Measurements from ENCODE around the gene DPF1. TPM values are rescaled to one million over a fixed set of nuclear protein-coding genes. Genes with fewer than 3 reads are reported as not detected.

Gene DPF1
- total RNA-seq, 2 donors from 2014 or later: 1.8 TPM; not detected in 1

DNA sequence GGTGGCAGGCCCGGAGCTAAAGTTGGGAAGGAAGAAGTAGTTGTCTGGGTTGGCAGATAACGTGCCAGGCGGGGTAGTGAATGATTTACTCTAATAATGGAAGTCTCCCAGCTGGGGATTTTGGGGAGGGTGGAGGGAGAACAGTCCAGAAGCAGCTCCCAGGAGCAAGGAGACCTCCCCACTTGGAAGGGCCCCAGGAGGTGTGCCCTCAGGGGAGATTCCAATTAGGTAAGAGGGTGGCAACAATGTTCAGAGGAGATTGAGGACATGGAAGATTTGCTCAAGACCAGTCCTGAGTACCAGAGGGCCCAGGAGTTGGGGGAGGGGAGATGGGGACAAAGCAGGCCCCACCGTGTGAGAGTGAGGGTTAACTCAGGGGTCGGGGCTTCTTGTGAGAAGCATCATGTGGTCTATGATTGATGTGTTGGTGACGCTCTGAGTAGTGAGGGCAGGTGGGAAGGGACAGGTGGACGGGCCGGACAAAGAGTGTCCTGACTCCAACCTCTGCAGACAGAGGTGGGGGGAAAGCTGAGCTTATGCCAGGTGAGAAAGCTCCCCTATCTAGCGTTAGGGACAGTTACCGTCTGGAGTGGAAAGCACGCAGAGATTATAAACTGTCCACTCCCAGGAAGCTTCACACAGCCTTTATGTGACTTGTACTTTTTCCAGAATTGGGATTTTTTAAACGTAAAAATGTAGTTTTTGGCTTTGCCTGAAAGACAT is 43.9 kb upstream of the DPF1 start:
- intact Hi-C loops (cut with DNase I): no loop called here
- 38% methylated on average over 12 of the region's 12 CpGs for WGBS
- Histone ChIP-seq H3K4me3 (peak overlapping the region in 1 of 2 donors; percentile 81), H3K27me3 (replicated peaks; ENCODE audit: insufficient read depth) (no peaks in the 10 kb centered on the region), H3K9me3 (no peaks in the 10 kb centered on the region), H3K36me3 (no peaks in the 10 kb centered on the region), H3K4me1 (replicated peaks) (peaks cover 11% of the 10 kb centered on the region), H3K27ac (peak overlapping the region; percentile 92 to 93)
- peak; percentile 15 for TF ChIP-seq POLR2A (IDR thresholded peaks at IDR 0.05)
- TF ChIP-seq, protein P1, sequence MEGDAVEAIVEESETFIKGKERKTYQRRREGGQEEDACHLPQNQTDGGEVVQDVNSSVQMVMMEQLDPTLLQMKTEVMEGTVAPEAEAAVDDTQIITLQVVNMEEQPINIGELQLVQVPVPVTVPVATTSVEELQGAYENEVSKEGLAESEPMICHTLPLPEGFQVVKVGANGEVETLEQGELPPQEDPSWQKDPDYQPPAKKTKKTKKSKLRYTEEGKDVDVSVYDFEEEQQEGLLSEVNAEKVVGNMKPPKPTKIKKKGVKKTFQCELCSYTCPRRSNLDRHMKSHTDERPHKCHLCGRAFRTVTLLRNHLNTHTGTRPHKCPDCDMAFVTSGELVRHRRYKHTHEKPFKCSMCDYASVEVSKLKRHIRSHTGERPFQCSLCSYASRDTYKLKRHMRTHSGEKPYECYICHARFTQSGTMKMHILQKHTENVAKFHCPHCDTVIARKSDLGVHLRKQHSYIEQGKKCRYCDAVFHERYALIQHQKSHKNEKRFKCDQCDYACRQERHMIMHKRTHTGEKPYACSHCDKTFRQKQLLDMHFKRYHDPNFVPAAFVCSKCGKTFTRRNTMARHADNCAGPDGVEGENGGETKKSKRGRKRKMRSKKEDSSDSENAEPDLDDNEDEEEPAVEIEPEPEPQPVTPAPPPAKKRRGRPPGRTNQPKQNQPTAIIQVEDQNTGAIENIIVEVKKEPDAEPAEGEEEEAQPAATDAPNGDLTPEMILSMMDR (IDR thresholded peaks at IDR 0.05): no peak
- DNase-seq (ENCODE audit: low spot score): peak; percentile 51

DNA sequence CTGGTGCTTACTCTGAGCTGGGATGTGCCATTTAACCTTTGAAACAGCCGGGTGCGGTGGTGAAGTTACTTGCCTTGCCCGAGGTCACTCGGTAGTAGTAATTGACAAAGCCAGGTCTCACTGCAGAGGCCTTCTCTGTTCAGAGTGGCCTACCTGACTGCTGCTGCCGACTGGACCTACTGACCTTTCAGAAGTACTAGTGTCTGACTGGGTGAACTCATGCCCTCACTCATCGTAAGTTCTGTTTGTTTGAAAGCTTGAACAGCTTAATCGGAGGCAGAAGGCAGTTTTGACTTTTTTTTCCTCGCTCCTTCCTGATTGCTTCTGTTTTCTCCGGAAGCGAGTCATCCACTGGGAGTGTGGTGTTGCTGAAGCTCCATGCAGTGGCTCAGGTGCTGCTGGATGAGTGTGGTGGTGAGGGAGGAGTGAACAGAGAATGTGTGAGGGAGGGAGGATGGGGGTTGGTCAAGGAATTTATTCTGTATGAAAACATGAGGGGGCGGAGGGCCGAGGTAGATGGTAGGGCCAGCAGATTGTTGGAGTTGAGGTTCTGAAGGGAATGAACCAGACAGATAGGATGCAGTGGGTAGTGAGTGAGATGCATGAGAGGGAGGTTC is 43.1 kb upstream of the DPF1 start:
- no peak for DNase-seq (ENCODE audit: low spot score)
- peak overlapping the region; percentile 92 to 93 for H3K27ac ChIP-seq
- TF ChIP-seq, protein P1 (IDR thresholded peaks at IDR 0.05): no peak
- no peak for TF ChIP-seq POLR2AphosphoS5 (IDR thresholded peaks at IDR 0.05)
- TF ChIP-seq POLR2A (IDR thresholded peaks at IDR 0.05): no peak
- intact Hi-C loops (cut with DNase I): no loop called here
- peaks cover 7% of the 10 kb centered on the region for H3K4me1 ChIP-seq (replicated peaks)
- H3K27me3 ChIP-seq (replicated peaks; ENCODE audit: insufficient read depth): no peaks in the 10 kb centered on the region
- H3K9me3 ChIP-seq: no peaks in the 10 kb centered on the region
- 41% methylated on average over 12 of the region's 12 CpGs for WGBS
- peak overlapping the region; percentile 3 to 81 for H3K4me3 ChIP-seq
- no peaks in the 10 kb centered on the region for H3K36me3 ChIP-seq

DNA sequence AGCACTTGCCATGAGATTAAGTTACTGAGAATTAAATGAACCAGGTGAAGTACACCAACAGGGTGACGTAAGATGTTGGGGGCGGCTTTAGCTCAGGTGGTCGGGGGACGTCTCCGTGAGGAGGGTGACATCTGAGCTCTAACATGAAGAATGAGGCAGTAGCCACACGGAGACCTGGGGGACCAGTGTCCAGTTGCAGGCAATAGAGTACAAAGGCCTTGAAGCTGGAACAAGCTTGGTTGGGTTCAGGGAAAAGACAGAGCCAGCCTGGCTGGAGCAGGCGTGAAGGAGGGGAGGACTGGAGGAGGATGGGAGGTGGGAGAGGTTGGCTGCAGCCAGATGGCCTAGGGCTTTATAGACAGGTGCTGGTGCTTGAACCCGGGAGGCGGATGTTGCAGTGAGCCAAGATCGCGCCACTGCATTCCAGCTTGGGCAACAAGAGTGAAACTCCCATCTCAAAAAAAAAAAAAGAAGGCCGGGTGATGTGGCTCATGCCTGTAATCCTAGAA is 42.0 kb upstream of the DPF1 start:
- WGBS: 39% methylated on average over 12 of the region's 12 CpGs
- DNase-seq (ENCODE audit: low spot score): no peak
- H3K27ac ChIP-seq: peak overlapping the region; percentile 92 to 93
- no peaks in the 10 kb centered on the region for H3K9me3 ChIP-seq
- H3K4me3 ChIP-seq: peak overlapping the region; percentile 59 to 81
- intact Hi-C loops (cut with DNase I): no loop called here
- peaks cover 7% of the 10 kb centered on the region for H3K4me1 ChIP-seq (replicated peaks)
- H3K27me3 ChIP-seq (replicated peaks; ENCODE audit: insufficient read depth): no peaks in the 10 kb centered on the region
- no peaks in the 10 kb centered on the region for H3K36me3 ChIP-seq
- TF ChIP-seq, protein P1 (IDR thresholded peaks at IDR 0.05): no peak
- no peak for TF ChIP-seq POLR2AphosphoS5 (IDR thresholded peaks at IDR 0.05)
- TF ChIP-seq POLR2A (IDR thresholded peaks at IDR 0.05): no peak

DNA sequence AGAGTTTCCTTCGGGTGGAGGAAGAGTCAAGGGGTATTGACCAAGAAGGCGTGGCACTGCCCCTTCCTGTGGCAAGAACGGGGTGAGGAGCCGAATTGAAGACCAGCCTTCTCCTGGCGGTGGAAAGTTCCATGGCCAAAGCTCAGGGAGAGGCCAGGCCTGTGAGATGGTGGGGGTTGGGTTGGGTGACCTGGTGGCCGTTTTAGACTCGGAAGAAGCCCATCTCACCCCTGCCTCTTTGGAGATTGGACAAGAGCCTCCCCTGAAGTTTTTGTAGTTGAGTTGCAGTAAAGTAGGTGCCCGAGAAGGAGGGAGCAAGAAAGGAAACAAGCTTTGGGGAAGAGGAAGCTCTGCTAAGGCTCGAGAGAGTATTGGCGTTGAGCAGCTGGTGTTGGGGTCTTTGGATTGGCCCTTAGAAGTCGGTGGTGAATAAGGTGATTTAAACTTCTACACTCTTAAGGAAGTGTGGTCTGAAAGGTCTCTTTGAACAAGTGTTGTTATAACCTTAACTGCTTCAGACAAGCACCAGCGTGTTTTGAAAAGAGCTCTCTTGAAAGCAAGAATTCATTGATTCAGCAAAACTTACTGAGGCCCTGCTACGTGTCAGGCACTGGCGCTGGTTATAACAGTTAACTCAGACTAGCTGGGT is 41.3 kb upstream of the DPF1 start:
- Histone ChIP-seq H3K4me3 (peak overlapping the region; percentile 59 to 81), H3K36me3 (no peaks in the 10 kb centered on the region), H3K4me1 (replicated peaks) (peaks cover 5% of the 10 kb centered on the region), H3K9me3 (no peaks in the 10 kb centered on the region), H3K27ac (peak overlapping the region; percentile 92 to 93), H3K27me3 (replicated peaks; ENCODE audit: insufficient read depth) (no peaks in the 10 kb centered on the region)
- WGBS: 34% methylated on average over 14 of the region's 14 CpGs
- no peak for DNase-seq (ENCODE audit: low spot score)
- TF ChIP-seq, protein P1 (IDR thresholded peaks at IDR 0.05): peak in 2 of 4 experiments; percentile 20 to 23
- TF ChIP-seq POLR2A (IDR thresholded peaks at IDR 0.05): peak; percentile 19
- TF ChIP-seq POLR2AphosphoS5 (IDR thresholded peaks at IDR 0.05): no peak
- intact Hi-C loops (cut with DNase I): no loop called here
